Neutrophil (primary cell): ENCODE results near the gene CEMIP2.

Experiments
- H3K27ac ChIP-seq: fragments of 200-600 bp; sonication (generic); 2 replicates; pipeline ENCODE4 v1.5.1; 2016; ENCODE audit warnings: mild to moderate bottlenecking, moderate library complexity
- H3K27me3 ChIP-seq: fragments of 200-600 bp; sonication (generic); 2 replicates; pipeline ENCODE4 v1.6.0; 2016; ENCODE audit warnings: mild to moderate bottlenecking
- H3K36me3 ChIP-seq: fragments of 200-600 bp; sonication (generic); 2 replicates; pipeline ENCODE4 v1.5.1; 2017
- H3K4me1 ChIP-seq, 2 experiments: fragments of 200-600 bp in 1 of 2; sonication (generic) in 1 of 2; 1 replicate in 1 of 2; 2 replicates in 1 of 2; pipeline versions ENCODE4 v1.5.1 to v1.6.1; 2013 to 2016; ENCODE audit warnings: low read depth in 1 of 2, low read length in 1 of 2, mild to moderate bottlenecking in 1 of 2, moderate library complexity in 1 of 2; ENCODE audit not compliant: control insufficient read depth in 1 of 2, insufficient read depth in 1 of 2
- H3K4me3 ChIP-seq, 2 experiments: fragments of 200-600 bp in 1 of 2; sonication (generic) in 1 of 2; 1 replicate in 1 of 2; 2 replicates in 1 of 2; pipeline ENCODE4 v1.5.1; 2013 to 2016; ENCODE audit warnings: low read depth in 1 of 2, low read length in 1 of 2, mild to moderate bottlenecking in 1 of 2, moderate library complexity in 1 of 2
- H3K9me3 ChIP-seq: fragments of 200-600 bp; sonication (generic); 2 replicates; pipeline ENCODE4 v1.5.1; 2016
- TF ChIP-seq, protein P1 (sequence below): fragments of 200-600 bp; sonication (generic); IDR thresholded peaks from 2 replicates; pipeline ENCODE4 v1.5.1; 2016; ENCODE audit warnings: antibody characterized with exemption

The CEMIP2 gene

DNA sequence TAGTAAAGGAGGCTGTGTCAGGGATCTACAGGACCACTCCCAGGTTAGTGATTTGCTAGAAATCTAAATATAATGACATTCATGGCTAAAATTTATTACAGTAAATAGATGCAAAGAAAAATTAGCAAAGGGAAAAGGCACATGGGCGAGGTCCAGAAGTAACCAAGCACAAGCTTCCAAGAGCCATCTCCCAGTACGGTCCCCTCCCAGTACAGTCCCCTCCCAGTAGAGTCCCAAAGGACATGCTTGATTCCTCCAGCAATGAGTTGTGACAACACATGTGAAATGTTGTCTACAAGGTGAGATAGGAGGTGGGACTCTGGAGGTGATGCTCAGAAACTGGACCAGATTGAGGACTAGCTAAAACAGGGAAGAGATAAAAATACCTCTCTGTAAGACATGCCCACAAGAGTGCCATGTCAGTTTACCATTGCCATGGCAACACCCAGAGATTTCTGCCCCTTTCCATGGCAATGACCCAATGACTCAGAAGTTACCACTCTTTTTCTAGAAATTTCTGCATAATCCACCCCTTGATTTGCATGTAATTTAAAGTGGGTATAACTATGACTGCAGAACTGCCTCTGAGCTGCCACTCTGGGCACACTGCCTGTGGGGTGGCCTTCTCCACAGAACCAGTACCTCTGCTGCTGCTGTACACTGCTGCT is 27.9 kb upstream of the CEMIP2 start:
- TF ChIP-seq, protein P1, sequence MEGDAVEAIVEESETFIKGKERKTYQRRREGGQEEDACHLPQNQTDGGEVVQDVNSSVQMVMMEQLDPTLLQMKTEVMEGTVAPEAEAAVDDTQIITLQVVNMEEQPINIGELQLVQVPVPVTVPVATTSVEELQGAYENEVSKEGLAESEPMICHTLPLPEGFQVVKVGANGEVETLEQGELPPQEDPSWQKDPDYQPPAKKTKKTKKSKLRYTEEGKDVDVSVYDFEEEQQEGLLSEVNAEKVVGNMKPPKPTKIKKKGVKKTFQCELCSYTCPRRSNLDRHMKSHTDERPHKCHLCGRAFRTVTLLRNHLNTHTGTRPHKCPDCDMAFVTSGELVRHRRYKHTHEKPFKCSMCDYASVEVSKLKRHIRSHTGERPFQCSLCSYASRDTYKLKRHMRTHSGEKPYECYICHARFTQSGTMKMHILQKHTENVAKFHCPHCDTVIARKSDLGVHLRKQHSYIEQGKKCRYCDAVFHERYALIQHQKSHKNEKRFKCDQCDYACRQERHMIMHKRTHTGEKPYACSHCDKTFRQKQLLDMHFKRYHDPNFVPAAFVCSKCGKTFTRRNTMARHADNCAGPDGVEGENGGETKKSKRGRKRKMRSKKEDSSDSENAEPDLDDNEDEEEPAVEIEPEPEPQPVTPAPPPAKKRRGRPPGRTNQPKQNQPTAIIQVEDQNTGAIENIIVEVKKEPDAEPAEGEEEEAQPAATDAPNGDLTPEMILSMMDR = no peak
- H3K27me3 ChIP-seq = no peaks in the 10 kb centered on the region
- no peaks in the 10 kb centered on the region for H3K4me1 ChIP-seq
- no peak overlapping the region for H3K27ac ChIP-seq
- no peaks in the 10 kb centered on the region for H3K36me3 ChIP-seq
- H3K9me3 ChIP-seq = no peaks in the 10 kb centered on the region
- H3K4me3 ChIP-seq = no peak overlapping the region

DNA sequence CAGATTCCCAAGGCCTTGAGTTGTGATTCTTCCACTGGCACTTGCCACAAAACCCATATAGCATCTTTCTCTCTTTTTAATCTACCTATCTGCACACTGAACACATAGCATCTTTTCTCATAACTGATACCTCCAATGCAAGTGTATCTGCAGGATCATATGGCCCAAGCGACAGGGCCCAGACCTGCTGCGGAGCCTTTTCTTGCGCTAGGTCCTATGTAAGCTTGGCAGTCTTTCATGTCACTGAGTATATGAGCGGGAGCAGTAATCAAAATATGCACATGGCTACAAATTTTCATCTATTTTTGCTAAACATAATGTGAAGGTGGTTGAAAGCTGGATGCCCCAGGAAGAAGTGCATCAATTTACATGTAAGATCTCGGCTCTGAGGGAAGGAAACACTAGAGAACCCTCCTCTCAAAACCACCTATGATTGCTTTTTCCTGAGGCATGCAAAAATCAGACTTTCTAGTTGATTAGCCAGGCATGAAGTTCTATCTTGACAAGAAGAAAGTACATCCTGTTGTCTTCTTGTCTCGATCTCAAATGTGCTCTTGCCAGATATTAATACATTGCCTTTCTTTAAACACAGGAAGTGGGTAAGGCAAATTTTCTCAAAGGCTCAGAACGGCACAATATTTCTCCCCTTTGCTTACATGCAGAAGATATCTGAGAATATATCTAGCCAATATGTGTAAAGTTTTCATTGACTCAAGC is 26.9 kb upstream of the CEMIP2 start:
- no peaks in the 10 kb centered on the region for H3K4me1 ChIP-seq
- TF ChIP-seq, protein P1 = no peak
- no peak overlapping the region for H3K27ac ChIP-seq
- no peaks in the 10 kb centered on the region for H3K9me3 ChIP-seq
- H3K4me3 ChIP-seq = no peak overlapping the region
- H3K36me3 ChIP-seq = no peaks in the 10 kb centered on the region
- H3K27me3 ChIP-seq = no peaks in the 10 kb centered on the region

DNA sequence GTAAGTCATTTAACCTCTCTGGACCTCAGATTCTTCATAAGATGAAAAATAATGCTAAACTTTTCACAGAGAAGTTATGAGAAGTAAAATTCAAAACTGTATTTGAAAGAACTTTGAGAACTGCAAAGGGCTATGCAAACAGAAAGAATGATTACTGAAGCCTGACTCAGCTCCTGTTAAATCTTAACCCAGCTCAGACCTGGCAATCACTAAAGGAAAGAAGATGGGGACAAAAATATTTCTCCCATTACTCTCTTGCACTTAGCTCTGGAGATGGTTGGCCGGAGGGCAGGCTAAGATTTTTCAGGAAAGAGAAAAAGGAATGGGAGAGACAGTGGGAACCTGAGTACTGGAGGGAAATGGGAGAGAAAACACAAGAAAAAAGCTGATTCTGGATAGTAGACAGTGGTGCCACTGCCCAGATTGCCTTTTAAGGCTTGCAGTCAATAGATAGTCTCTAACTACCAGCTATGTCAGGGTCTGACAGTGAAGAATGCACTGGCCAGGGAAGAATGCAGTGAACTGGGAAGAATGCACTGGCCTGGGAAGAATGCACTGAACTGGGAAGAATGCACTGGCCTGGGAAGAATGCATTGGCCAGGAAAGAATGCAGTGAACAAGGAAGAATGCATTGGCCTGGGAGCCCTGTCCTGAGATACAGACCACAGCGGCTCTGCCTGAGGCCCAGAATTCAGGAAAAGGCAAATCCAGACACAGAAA is 25.2 kb upstream of the CEMIP2 start:
- H3K9me3 ChIP-seq = no peaks in the 10 kb centered on the region
- H3K36me3 ChIP-seq = no peaks in the 10 kb centered on the region
- no peak overlapping the region for H3K4me3 ChIP-seq
- no peaks in the 10 kb centered on the region for H3K27me3 ChIP-seq
- no peak overlapping the region for H3K27ac ChIP-seq
- TF ChIP-seq, protein P1 = no peak
- no peaks in the 10 kb centered on the region for H3K4me1 ChIP-seq

DNA sequence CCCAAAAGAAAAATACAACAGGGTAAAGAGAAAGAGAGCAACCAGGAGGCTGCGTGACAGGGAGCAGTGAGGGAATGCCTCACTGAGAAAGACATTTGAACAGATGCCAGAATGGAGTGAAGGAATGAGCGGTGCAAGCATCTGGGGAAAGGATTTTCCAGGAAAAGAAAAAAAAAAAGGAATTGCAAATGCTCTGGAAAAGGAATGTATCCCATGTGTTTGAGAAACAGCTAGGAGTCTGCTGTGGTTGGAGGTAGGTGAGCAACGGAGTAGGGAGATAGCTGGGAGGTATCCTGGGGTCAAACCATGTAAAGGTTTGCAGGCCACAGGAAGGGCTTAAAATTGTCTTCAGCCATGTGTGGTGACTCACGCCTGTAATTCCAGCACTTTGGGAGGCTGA is 23.6 kb upstream of the CEMIP2 start:
- Histone ChIP-seq H3K9me3 (no peaks in the 10 kb centered on the region), H3K27ac (no peak overlapping the region), H3K27me3 (no peaks in the 10 kb centered on the region), H3K36me3 (no peaks in the 10 kb centered on the region), H3K4me1 (no peaks in the 10 kb centered on the region), H3K4me3 (no peak overlapping the region)
- TF ChIP-seq, protein P1 = no peak

DNA sequence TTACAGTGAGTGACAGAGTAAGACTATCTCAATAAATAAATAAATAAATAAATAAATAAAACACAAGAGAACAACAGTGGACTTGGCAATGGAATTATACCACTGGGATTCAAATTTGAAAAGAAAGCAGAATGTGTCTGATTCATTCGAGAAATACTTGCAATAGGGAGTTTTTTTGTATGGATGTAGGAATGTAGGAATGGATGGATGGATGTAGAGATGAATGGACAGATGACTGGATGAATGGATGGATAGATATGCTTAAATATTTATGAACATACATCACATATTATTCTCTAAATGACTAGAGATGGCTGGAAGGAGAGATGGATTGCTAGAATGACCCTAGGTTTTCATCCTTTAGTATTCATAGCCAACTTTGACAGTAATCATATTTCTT is 22.0 kb upstream of the CEMIP2 start:
- Histone ChIP-seq H3K27ac (no peak overlapping the region), H3K36me3 (no peaks in the 10 kb centered on the region), H3K27me3 (no peaks in the 10 kb centered on the region), H3K4me3 (no peak overlapping the region), H3K4me1 (no peaks in the 10 kb centered on the region), H3K9me3 (no peaks in the 10 kb centered on the region)
- TF ChIP-seq, protein P1 = no peak
